Stimulated activated CD4-positive, alpha-beta T cell treated with anti-CD3 and anti-CD28 coated beads, Interleukin-15, amount 100 ng/mL, for 24 hours (primary cell): Measurements from ENCODE around the gene GNAQ.

Experiments
- DNase-seq: peaks from one replicate; pipeline ENCODE4 v3.0.0-alpha.2; 2020

Gene GNAQ

DNA sequence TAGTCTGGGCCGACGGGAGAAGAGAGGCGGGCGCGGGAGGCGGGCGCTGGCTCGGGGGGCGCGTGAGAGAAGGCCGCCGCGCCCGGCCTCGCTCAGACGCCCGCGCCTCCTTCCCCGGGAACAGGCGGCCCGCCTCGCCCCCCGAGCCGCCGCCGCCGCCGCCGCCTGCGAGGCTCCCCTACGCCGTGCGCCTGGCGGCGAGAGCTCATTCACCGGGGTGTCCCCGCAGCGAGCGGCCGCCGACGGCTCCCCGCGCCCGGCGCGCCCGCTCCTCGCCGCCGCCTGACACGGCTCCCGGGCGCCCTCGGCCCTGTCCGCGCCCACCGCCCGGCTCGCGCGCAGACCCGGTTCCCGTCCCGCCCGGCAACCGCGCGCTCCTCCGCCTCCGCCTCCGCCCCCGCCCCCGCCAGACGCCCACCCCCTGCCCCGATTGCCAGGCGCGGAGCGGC lies at the start of gene GNAQ:
TSS of gene GNAQ (minus strand) at position 368 of the 449 bp plus-strand sequence. CDS start 576 bp downstream, outside the sequence.
- DNase-seq, result no peak

DNA sequence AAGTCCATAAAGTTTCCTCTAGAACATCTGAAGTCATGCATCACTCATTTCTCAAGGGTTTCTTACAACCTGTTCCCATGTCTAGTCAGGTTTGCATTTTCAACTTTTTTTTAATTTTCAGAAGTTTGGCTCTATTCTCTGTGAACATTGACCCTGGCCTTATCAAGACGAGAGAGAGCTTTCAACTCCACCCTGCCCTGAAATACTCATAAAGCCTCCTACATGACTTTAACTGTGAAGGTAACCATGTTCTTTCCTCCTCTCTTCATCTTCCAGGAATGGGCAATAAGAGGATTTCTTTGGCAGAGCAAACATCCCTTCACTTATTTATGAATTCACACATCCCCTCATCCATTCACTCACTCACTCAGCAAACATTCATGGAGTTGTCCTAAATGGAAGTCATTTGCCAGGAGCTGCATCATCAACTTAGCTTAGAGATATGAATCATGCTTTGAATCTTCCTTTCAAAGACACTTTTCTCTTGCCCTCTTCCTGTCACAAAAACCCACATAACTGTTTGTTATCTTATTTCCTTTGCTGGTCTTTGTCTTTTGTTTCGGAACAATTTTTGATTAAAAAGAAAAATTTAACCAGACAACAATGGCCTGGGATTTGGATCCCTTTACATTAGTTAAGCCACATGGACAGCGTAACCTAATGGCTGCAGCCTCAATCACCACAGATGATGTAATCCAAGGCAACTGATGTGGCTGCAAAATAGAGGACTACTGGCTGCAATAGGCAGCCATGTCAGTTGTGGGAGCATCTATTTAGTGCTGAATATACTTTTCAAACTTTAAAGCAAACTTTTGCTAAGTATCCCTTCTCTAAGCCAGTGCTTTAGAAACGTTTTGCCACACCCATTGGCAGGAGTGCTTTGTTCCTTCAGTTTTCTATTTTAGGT lies 43.0 kb upstream of the GNAQ start:
- peak; percentile 10 for DNase-seq

DNA sequence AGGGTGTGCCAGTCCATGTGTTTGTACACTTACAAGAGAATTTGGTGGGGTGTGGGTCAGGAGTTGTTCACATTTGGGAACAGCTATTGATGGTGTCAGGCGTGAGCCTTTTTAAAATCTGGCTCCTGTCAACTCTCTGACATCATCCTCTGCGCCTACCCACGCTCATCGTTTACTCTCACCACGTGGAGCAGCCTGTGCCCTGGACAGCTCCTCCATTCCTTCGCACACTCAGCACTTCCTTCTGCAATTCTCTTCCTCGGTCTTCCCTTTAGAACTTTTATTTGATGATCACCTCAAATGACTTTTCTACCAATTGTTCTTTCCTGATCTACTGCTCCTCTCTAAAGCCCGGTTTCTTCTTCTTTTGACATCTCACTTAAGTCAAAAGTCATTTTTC lies 42.1 kb upstream of the GNAQ start:
- DNase-seq, result peak; percentile 14

DNA sequence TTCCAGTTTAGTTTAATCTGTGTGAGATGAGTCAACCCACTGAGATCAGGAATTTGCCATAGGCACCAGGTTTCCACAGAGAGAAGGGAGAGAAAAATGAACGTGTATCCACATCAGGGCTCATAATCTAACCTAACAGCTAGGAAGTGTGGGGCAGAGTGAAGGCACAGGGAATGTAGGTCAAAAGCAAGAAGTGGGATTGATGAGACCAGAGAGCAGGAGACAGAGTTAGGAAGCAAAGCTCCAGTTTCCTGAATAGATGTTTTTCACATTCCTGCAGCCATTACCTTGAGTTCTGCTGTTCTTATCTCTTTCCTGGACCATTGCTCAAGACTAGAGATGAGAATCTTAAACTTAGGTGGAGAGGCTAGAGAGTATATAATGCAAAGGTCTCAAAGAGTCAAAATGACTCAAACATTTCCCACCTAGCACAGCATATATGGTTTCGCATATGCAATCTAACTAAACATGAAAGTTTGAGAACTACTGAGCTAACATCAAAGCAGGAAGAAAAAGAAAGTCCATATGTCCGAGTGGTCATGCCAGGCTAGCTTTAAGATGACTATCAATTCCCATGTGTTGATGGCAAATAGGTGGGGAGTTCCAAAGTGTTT lies 41.1 kb upstream of the GNAQ start:
- no peak for DNase-seq

DNA sequence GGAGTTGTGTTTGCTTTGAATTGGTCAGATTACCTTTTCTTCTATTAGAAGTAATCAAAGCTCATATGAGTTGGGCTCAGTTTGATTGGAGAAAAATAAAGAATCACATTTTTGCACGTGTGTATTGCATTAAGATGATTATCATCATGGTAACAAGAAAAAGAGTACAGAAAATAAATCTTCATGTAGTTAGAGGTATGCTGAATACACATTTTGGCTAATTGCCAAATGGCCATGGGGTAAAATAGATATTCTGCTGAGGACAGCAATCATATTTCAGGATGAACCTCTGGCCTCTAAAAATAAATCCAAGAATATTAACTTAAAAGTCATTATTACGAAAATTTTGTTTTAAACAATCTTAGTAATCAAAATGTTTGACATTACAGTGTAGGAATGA lies 38.9 kb upstream of the GNAQ start:
- DNase-seq, result no peak

DNA sequence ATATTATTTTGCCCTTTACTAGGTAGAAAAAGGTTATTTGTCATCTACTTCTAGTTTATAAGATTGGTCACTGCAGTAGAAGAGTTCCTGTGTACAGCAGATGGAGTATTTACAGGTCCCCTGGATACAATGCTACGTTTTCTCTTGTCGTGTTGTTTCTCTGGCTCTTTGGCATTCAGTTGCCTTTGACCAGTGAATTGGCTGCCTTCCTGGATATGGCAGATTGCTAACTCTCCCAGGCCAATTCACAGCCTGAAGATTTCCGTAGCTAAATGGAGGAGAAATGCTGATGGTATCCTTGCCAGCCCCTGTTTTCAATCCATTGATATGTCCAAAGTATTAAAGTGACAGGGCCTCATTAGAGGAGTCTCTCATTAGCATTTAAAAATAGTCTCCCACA lies 32.5 kb upstream of the GNAQ start:
- no peak for DNase-seq

DNA sequence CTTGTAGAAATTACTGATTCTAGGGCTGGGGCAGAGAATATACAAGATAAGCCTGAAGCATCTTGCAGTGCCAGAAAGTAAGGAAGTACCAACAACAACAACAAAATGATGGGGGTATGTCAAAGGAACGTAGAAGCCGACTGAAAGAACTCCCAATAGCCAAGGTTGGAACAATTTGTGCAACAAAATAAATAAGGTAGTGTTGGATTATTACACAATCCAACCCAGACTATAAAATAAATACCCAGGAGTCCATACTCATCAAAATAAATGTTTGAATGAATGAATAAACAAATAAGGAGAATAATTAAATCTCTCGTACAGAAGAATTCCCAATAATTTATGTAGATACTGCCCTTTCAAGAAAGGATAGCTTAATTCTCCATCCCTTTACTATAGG lies 31.1 kb upstream of the GNAQ start:
- no peak for DNase-seq

DNA sequence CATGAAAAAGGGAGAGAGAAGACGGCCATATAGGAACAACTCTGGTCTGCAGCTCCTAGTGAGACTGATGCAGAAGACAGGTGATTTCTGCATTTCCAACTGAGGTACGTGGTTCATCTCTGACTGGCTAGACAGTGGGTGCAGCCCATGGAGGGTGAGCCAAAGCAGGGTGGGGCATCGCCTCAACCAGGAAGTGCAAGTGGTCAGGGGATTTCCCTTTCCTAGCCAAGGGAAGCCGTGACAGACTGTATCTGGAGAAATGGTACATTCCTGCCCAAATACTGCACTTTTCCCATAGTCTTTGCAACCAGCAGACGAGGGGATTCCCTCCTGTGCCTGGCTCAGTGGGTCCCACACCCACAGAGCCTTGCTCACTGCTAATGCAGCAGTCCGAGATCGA lies 22.6 kb upstream of the GNAQ start:
- peak; percentile 50 for DNase-seq

DNA sequence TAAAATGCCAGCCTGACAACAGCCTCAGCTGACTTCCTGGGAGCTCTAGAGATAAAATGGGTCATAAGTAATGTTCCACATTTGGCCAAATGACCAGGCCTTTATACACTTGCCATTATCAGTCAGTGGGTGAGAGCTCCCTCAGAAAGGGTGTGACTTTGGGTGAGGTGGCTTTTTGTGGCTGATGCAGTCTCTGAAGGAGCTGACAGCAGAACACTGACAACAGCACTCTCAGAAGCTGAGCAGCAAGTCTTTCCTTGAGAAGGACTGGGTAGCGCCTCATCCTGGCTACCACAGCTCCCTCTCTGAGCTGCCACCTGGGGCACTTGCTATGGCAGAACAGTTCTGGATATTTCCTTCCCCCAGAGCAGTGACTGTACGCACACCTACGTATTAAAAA lies 22.0 kb upstream of the GNAQ start:
- peak; percentile 6 for DNase-seq

DNA sequence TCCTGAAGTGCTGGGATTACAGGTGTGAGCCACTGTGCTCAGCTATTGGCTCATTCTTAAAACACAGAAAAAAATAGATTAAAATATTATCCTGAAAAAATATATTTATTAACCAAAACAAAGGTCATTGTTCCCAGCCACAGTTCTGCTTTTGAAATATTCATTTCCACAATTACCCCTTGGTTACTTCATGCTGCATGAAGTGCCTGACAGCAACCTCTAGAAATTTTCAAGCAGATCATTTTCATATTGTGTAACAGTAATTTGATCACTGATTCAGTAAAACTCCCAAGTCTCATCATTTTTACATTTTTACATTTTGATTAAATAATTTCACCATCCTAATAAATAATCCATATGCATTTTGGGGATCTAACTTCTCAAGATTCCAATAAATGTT lies 18.8 kb upstream of the GNAQ start:
- DNase-seq, result no peak

DNA sequence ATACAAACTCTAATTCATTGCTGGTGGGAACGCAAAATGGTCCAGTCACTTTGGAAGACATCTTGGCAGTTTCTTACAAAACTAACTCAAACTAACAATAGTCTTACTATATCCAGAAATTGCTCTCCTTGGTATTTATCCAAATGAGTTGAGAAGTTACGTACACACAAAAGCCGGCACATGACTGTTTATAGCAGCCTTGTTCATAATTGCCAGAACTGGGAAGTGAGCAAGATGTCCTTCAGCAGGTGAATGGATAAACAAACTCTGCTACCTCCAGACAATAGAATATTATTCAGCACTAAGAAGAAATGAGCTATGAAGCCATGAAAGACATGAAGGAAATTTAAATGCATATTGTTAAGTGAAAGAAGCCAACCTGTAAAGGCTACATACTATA lies 17.9 kb upstream of the GNAQ start:
- no peak for DNase-seq

DNA sequence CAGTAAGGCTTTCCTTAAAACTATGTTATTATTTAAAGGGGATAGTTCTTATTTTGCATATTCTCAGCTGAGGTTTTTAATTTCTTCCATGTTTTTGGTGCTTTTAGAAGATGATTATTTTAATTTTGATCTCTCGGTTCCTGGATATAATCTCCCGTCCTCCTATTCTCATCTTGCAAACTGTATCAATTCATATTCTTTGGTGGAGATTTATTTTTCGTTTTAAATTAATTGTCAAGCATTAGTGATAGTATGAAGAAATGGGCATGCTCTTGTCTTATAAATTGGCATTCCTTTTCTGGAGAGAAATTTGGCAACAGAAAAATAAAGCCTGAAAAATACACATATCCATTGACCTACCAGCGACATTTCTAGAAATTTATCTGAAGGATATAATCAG lies 15.5 kb upstream of the GNAQ start:
- DNase-seq, result no peak

DNA sequence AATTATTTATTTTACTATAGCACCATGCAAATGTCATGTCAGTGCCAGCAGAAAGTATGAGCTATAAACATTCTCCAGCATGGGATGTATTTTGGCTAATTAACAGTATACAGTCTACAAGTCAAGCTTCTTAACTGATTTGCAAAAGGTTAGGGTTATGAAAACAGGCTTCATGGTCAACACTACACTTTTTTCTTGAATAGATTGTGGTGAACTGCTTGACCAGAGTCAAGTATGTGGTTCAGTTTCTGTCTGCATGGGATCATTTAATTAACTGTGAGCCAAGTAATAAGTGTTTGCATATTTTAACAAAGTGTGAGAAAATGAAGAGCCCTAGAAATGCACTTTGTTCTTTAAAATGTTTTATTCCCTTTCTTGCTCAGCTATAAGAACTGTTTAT lies 14.5 kb upstream of the GNAQ start:
- DNase-seq, result no peak

DNA sequence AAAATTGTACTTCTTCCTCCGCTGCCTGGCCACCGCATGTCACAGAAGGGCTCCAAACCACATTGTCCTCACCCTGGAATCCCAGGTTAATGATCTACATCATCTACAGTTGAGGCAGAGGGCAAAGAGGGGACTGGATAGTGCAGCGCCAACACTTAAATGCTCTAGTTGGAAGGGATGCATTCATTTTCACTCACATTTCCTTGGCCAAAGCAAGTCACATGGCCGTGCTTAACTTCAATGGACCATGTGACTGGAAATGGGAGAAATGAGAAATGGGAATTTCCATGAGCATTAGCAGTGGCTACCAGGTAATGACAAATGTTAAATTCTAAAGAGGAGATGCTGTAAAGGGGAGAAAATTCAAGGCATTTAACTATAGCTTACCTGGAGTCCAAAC lies 13.3 kb upstream of the GNAQ start:
- no peak for DNase-seq

DNA sequence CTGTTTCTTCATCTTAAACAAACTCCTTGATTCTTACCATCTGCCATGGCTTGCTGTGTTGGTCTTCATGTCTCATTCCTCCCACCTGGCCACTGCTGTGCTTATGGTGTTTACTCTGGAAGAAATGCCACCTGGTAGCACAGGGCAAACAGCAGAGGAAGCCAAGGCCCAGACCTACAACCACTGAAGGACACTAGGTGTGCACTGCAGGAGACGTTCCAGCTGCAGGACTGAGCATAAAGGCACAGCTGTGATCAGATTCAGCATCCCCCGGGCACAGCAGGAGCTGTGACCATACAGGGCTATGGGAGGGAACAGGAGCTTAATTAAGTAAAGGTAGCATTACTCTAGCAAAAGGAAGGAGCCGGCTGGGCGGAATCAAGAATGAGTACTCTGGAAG lies 12.6 kb upstream of the GNAQ start:
- DNase-seq, result no peak

DNA sequence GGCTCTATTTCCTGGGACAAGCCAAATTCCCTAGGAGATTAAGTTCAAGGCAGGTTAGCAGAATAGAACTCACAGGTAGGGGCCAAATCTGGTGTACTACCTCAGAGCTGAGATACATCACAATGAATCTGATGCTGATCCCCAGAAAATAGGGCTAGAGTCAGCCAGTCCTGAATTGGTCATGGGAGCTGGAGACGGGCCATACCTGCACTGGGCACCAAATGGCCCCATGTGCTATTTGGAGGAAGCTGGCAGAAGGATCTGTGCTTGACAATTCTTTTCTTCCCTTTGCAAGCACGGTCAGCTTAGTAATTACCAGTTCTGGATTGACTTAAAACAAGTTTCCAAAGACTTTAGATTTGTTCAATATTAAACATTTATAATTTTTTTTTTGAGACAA lies 10.4 kb upstream of the GNAQ start:
- DNase-seq, result no peak

DNA sequence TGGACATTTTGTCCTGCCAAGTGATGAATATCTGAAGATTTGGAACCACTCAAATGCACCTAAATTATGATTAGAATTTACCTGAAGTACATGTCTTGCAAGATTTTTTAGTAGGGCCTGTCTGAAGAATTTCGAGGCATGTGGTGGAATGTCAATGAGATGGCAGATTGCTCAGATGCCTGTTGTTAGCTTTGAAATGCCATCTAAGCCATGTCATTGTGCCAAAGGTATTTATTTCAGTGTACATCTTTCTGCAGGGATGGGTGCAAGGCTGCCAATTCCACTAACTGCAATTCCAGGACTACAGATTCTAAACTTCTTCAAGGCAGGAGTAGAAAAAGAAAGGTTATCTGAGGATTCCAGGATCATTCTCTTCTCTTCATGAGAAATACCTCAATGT lies 9.1 kb upstream of the GNAQ start:
- DNase-seq, result no peak

DNA sequence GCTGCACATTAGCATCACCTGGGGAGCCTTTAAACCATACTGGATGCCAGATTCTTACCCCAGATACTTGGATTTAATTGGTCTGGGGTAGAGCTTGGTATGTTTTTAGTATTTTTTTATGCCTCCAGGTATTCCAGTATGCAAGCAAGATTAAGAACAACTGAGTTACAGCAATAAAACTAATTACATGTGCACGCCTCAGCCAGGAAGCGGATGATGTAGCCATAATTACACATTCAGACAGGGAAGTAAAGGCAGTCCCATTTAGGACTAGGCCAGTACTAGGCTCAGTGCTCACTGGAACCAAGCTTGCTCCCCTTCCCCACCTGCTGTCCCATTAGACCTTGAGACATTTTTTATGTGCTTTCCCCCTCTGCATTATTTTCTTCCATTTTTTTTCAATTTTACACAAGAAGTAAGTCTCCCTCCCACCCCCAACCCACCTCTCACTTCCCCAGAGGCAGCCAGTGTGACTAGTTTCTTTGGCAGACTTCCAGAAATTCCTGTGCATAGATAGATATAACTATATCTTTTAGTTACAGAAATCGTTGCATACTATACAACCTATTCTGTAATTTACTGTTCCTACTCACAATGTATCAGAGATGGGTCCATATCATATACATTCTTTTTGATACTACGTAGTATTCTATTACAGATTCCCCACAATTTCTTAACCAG lies 7.1 kb upstream of the GNAQ start:
- DNase-seq, result no peak

DNA sequence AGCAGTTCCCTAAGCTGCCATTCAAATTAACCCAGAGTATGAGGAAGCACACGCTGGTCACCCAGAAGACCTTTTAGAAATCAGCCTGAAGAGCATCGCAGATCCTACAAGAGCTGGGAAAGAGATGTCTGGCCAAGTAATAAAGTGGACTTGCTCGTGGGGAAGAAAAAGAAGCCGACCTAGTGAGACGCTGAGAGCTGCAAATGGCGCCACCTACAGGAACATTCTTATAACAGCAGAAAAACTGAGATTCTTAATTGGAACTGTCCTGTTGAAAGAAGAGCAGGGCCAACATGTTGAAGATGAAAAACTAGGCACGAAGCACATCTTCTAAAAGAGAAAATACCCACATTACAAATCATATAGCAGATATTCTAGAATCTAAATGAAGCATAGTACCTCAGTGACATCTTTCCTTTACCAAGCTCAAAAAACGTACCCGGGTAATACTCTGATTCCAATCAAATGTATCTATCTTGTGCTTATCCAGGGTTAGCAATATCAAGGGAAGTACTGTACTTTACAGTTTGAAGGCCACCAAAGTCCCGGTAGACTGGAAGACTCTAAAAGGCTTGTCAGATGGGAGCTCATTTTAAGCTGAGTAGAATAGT lies 3.9 kb upstream of the GNAQ start:
- peak; percentile 54 for DNase-seq

DNA sequence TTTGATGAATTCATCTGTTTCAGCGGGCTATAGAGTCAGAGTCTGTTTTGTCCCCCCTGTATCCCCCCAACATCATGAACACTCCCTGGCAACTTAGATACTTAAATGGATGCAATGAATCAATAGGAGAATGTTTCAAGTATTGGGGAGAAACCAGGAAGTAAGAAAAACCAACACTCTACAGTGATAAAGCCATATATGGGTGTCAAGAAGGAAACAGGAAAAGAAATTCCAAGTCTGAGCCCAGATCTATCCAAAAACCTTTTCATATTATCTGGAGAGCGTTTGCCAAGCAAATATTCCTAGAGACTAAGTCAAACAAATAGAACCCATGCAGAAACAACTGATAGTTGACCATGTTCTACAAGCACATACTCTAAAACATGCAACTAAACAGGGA lies 2.3 kb upstream of the GNAQ start:
- no peak for DNase-seq

DNA sequence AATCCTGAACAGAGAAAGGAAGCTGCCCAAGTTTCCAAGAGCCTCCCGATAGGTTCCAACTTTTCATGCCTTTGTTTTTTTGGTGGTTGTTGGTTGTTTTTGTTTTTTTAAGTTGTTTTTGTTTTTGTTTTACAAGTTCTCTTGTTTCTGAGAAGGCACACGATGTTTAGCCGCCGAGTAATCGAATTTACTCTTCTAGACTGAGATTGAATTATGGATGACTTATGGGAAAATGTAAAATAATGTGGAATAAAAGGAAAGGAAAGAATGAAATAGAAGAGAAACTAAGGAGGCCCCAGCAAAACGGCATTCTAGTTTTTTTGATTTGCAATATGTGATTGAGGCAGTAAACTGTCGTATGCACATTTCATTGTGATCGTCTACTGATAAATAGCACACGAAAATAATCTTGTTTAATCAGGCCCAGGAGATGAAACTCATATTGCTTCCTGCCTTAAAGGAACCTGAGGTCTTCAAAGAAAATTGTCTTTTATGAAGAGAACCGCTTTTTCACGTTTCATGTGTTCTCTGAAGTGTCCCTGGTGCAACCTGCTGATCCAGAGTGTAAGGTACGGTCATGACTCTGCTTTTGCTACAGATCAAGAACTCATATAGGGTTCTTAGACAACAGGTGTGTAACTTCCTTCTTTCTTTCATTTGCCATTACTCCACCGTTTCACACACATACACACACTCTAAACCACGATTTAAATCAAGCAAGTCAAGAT lies 1.3 kb upstream of the GNAQ start:
- no peak for DNase-seq

DNA sequence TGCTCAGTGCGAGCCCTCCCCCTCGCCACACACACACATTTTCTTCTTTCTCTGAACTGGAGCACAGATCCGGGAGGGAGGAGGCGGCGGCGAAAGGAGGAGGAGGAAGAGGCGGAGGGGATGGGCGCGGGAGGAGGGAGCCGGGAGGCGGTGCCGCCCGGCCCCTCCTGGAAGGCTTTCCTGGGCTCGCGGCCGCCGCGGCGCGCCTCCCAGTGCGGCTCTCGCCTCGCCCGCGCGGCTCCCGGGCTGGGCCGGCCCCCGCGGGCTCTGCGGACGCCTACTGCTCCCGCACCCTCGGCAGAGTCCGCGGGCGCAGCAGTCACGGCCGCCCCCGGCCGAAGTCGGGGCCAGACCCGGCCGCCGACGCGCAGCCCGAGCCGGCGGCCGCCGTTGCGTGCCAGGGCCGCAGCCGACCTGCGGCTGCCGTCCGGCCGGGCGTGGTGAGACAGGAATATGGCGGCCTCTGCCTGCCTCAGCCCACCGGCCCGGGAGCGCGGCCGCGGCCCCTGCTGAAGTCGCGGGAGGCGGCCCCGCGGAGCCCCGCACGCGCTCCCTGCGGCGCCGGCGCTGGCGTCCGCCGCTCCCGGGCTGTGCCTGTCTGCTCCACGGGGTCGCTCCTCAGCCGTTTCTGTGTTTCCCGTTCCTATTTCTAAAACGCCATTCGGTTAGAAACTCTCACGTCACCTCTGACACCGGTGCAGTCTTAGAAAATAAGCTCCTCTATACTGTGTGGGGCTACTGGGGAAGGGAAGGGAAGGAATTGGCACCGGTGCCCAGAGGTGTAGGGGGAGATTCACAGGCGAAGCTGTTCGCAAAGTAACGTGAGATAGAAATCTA lies 500 bp upstream of the GNAQ start:
- peak; percentile 87 for DNase-seq
